Measurements from ENCODE around the gene GUF1.

- TF ChIP-seq CTCF (IDR thresholded peaks at IDR 0.05) (no peak), POLR2AphosphoS5 (IDR thresholded peaks at IDR 0.05) (no peak), POLR2A (IDR thresholded peaks at IDR 0.05) (no peak), EP300 (IDR thresholded peaks at IDR 0.05) (no peak)
These were observed 34.9 kb downstream of the GUF1 start for GRCh38 chr4:44713125-44713524.

All from suprapubic skin (tissue), 4 donors.